CD4-positive, alpha-beta memory T cell (primary cell): ENCODE data around the gene B3GNT5. TPM values are rescaled to one million over a fixed set of nuclear protein-coding genes. Genes with fewer than 3 reads are reported as not detected.

ENCODE experiments used
- CTCF ChIA-PET: fragments of 350-600 bp; sonication (Branson Sonifier 250); formaldehyde crosslinking; loops from one replicate; lab custom pipeline; 2021; ENCODE audit warnings: inconsistent platforms; ENCODE audit not compliant: partially characterized antibody; lab: Charles Lee
- POLR2A ChIA-PET: fragments of 350-600 bp; sonication (Branson Sonifier 250); formaldehyde crosslinking; loops from one replicate; lab custom pipeline; 2021; ENCODE audit not compliant: partially characterized antibody; lab: Charles Lee
- DNase-seq, 5 donors: peaks; one replicate each; pipeline versions ENCODE4 v3.0.0 to v3.0.0-alpha.2; 2020 to 2022; ENCODE audit warnings: mixed read lengths in 1 of 5
- H3K27ac ChIP-seq: one replicate; pipeline ENCODE4 v1.7.0; 2013; ENCODE audit warnings: low read depth, low read length
- H3K27me3 ChIP-seq: 2 replicates; pipeline ENCODE4 v1.7.0; 2013; ENCODE audit warnings: mild to moderate bottlenecking, low read length, moderate library complexity; ENCODE audit not compliant: insufficient read depth
- H3K36me3 ChIP-seq: 2 replicates; pipeline ENCODE4 v1.7.0; 2013; ENCODE audit warnings: mild to moderate bottlenecking, low read length, moderate library complexity; ENCODE audit not compliant: insufficient read depth
- H3K4me1 ChIP-seq: 2 replicates; pipeline ENCODE4 v1.7.0; 2013; ENCODE audit warnings: mild to moderate bottlenecking, low read length, moderate library complexity; ENCODE audit not compliant: insufficient read depth
- H3K4me3 ChIP-seq, 2 donors: one replicate each; pipeline ENCODE4 v1.7.0; 2013; ENCODE audit warnings: low read length in 2 of 2, mild to moderate bottlenecking in 1 of 2
- H3K9me3 ChIP-seq, 2 donors: one replicate each; pipeline ENCODE4 v1.7.0; 2013; ENCODE audit warnings: low read length in 2 of 2, control low read depth in 1 of 2; ENCODE audit not compliant: control insufficient read depth in 1 of 2
- H3K27ac Mint-ChIP-seq, 7 donors: one replicate each; pipeline ENCODE4 v1.8.0; 2020 to 2021; ENCODE audit warnings: mixed read lengths in 7 of 7, mild to moderate bottlenecking in 6 of 7, inconsistent platforms in 3 of 7, moderate library complexity in 3 of 7
- H3K27me3 Mint-ChIP-seq, 2 donors: one replicate each; pipeline ENCODE4 v1.8.0; 2020 to 2021; ENCODE audit warnings: mixed read lengths in 2 of 2
- H3K36me3 Mint-ChIP-seq, 2 donors: one replicate each; pipeline ENCODE4 v1.8.0; 2020 to 2021; ENCODE audit warnings: mixed read lengths in 2 of 2, inconsistent platforms in 1 of 2, mild to moderate bottlenecking in 1 of 2
- H3K4me1 Mint-ChIP-seq, 4 donors: one replicate each; pipeline ENCODE4 v1.8.0; 2020 to 2021; ENCODE audit warnings: mixed read lengths in 4 of 4, mild to moderate bottlenecking in 1 of 4
- H3K4me3 Mint-ChIP-seq, 8 donors: one replicate each; pipeline ENCODE4 v1.8.0; 2020 to 2021; ENCODE audit warnings: mixed read lengths in 8 of 8, mild to moderate bottlenecking in 7 of 8, moderate library complexity in 6 of 8, inconsistent platforms in 3 of 8
- H3K9me3 Mint-ChIP-seq, 8 donors: one replicate each; pipeline ENCODE4 v1.8.0; 2020 to 2021; ENCODE audit warnings: mixed read lengths in 8 of 8, mild to moderate bottlenecking in 5 of 8, inconsistent platforms in 3 of 8, moderate library complexity in 1 of 8
- intact Hi-C: fragments of 100-400 bp; cut with micrococcal nuclease; formaldehyde crosslinking; loops from one replicate; pipeline ENCODE4 v1.15.1; 2023
- polyA plus RNA-seq, 2 donors: library from polyadenylated mRNA; unstranded; fragments of 300-500 nt; fragmentation: Illumina TruSeq; gene quantifications; one replicate each; pipeline ENCODE4 v1.2.3, GENCODE V29; 2021
- total RNA-seq, 2 experiments: library from RNA; stranded (reverse); gene quantifications; one replicate each; pipeline ENCODE4 v1.2.3, GENCODE V29; 2021

Gene B3GNT5
- total and polyA plus RNA-seq, 4 experiments from 2014 or later: 0.08 to 0.53 (median 0.33) TPM

DNA sequence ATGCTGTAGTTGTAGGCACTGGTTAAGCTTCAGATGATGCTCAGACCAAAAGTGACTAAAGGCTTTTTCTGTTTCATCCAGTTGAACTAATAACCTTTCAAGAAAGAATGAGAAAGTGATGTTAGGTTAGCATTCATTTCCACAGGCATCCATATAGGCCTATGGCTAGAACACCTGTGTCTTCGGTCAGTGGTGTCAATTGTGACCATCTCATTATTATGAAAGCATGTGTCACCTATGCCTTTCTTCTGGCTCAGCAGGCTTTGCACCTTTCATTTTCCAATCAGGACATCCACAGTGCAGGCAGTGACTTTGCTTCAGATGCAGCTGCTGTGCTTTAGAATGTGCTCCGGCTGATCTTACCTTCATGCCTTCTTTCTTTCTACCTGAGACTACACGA lies 57.9 kb downstream of the B3GNT5 start:
- Mint-ChIP-seq H3K27ac (no peak overlapping the region), H3K9me3 (no peaks in the 10 kb centered on the region), H3K36me3 (peaks cover 19 to 38% of the 10 kb centered on the region in 2 donors), H3K4me1 (no peaks in the 10 kb centered on the region), H3K27me3 (no peaks in the 10 kb centered on the region), H3K4me3 (no peak overlapping the region)
- POLR2A ChIA-PET: no interaction called here
- no peaks in the 10 kb centered on the region for H3K27me3 ChIP-seq
- no peak for DNase-seq
- H3K27ac ChIP-seq: no peak overlapping the region
- H3K36me3 ChIP-seq: no peaks in the 10 kb centered on the region
- H3K4me1 ChIP-seq: no peaks in the 10 kb centered on the region
- intact Hi-C loops: no loop called here
- H3K4me3 ChIP-seq: no peak overlapping the region
- H3K9me3 ChIP-seq: no peaks in the 10 kb centered on the region
- CTCF ChIA-PET: no interaction called here

DNA sequence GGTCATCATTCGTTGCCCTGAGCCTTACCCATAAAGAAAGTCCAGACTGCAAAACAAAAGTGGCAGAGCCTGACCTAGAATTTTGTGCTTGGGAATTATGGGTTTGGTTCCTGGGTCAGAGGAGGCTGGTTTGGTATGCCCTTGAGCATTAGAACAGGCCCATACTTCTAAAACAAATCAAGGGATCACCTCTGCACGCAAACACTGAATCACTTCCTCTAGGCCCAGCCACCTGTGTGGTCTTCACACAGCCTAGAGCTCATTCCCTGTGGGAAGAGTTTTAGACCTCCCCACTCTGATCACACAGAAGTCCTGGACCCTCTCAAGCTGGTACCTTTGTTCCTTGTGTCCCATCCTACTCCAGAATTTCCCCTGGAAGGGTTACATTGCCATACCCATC lies 59.4 kb downstream of the B3GNT5 start:
- H3K4me1 ChIP-seq: no peaks in the 10 kb centered on the region
- no peak for DNase-seq
- no peaks in the 10 kb centered on the region for H3K9me3 ChIP-seq
- intact Hi-C loops: no loop called here
- H3K27me3 ChIP-seq: no peaks in the 10 kb centered on the region
- ChIA-PET POLR2A (no interaction called here), CTCF (no interaction called here)
- H3K4me3 Mint-ChIP-seq: no peak overlapping the region
- H3K9me3 Mint-ChIP-seq: no peaks in the 10 kb centered on the region
- H3K27me3 Mint-ChIP-seq: no peaks in the 10 kb centered on the region
- no peak overlapping the region for H3K27ac ChIP-seq
- no peaks in the 10 kb centered on the region for H3K4me1 Mint-ChIP-seq
- peak overlapping the region in 1 of 7 donors; percentile 55 for H3K27ac Mint-ChIP-seq
- H3K36me3 ChIP-seq: no peaks in the 10 kb centered on the region
- H3K36me3 Mint-ChIP-seq: peaks cover 19 to 38% of the 10 kb centered on the region in 2 donors
- H3K4me3 ChIP-seq: no peak overlapping the region

GRCh38 chr3:183313351-183313750 lies 60.3 kb downstream of the B3GNT5 start:
- no peak overlapping the region for H3K27ac Mint-ChIP-seq
- DNase-seq: no peak
- H3K9me3 Mint-ChIP-seq: no peaks in the 10 kb centered on the region
- Histone ChIP-seq H3K27ac (no peak overlapping the region), H3K4me1 (no peaks in the 10 kb centered on the region), H3K36me3 (no peaks in the 10 kb centered on the region), H3K27me3 (no peaks in the 10 kb centered on the region), H3K9me3 (no peaks in the 10 kb centered on the region), H3K4me3 (no peak overlapping the region)
- no peaks in the 10 kb centered on the region for H3K27me3 Mint-ChIP-seq
- ChIA-PET POLR2A (no interaction called here), CTCF (no interaction called here)
- no peak overlapping the region for H3K4me3 Mint-ChIP-seq
- H3K4me1 Mint-ChIP-seq: no peaks in the 10 kb centered on the region
- intact Hi-C loops: no loop called here
- H3K36me3 Mint-ChIP-seq: peaks cover 19 to 45% of the 10 kb centered on the region in 2 donors

GRCh38 chr3:183313764-183314163 lies 60.7 kb downstream of the B3GNT5 start:
- peaks cover 19 to 45% of the 10 kb centered on the region in 2 donors for H3K36me3 Mint-ChIP-seq
- DNase-seq: no peak
- no peaks in the 10 kb centered on the region for H3K36me3 ChIP-seq
- no peaks in the 10 kb centered on the region for H3K9me3 ChIP-seq
- no peak overlapping the region for H3K4me3 Mint-ChIP-seq
- no peaks in the 10 kb centered on the region for H3K9me3 Mint-ChIP-seq
- no peak overlapping the region for H3K27ac Mint-ChIP-seq
- ChIA-PET CTCF (no interaction called here), POLR2A (no interaction called here)
- H3K4me3 ChIP-seq: no peak overlapping the region
- no peak overlapping the region for H3K27ac ChIP-seq
- peaks cover 2% of the 10 kb centered on the region for H3K4me1 ChIP-seq
- H3K27me3 Mint-ChIP-seq: no peaks in the 10 kb centered on the region
- no peaks in the 10 kb centered on the region for H3K27me3 ChIP-seq
- intact Hi-C loops: no loop called here
- peaks cover 0 to under 1% (median under 1%) of the 10 kb centered on the region in 4 donors for H3K4me1 Mint-ChIP-seq

DNA sequence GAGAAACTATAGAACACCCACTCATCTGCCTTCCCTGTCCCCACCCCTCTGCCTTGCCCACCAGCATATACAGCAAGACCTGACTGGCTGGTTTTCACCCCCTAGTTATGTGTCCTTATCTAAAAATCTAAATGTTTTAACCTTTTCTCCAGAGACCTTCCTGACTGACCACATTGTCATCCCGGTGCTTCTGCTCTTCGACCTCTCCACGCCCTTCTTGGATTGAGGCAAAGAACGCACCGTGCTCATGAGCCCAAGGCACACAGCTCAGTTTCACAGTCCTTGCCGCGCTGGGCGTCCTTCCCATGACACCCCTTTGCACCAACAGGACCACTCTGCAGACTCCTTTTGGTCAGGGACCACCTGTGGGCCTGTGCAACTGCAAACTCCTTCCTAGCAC lies 62.7 kb downstream of the B3GNT5 start:
- H3K27ac Mint-ChIP-seq: peak overlapping the region in 1 of 7 donors; percentile 24
- H3K9me3 Mint-ChIP-seq: no peaks in the 10 kb centered on the region
- peaks cover 7% of the 10 kb centered on the region for H3K4me1 ChIP-seq
- no peak for DNase-seq
- H3K36me3 Mint-ChIP-seq: peaks cover 15 to 37% of the 10 kb centered on the region in 2 donors
- H3K36me3 ChIP-seq: no peaks in the 10 kb centered on the region
- no peak overlapping the region for H3K27ac ChIP-seq
- CTCF ChIA-PET: no interaction called here
- H3K4me3 Mint-ChIP-seq: no peak overlapping the region
- H3K27me3 Mint-ChIP-seq: no peaks in the 10 kb centered on the region
- peaks cover 6 to 12% (median 10%) of the 10 kb centered on the region in 4 donors for H3K4me1 Mint-ChIP-seq
- H3K27me3 ChIP-seq: no peaks in the 10 kb centered on the region
- no peak overlapping the region for H3K4me3 ChIP-seq
- H3K9me3 ChIP-seq: no peaks in the 10 kb centered on the region
- intact Hi-C loops: no loop called here
- POLR2A ChIA-PET: interaction anchor here (1.0 kb wide), 1 partner anchor 30 kb away, joined by 3 read pairs; no protein-coding TSS in a partner anchor

DNA sequence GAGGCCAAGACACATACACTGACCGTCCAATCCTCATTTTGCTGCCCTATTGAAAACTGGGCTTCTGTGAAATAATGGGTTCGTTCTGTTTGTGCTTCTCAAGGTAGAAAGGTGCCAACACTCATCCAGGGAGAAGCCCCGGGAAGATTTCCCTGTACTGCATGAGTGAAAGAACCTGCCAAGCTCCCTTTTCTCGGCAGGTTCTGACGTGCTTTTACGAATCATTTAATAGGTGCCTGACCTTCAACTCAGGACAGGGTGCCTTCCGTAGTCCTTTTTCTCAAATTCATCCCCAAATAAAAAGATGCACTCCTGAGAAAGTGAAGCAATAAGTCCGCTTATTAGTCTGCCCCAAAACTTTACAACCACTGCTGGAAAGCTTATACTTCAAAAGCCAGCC lies 64.2 kb downstream of the B3GNT5 start:
- no peaks in the 10 kb centered on the region for H3K9me3 Mint-ChIP-seq

DNA sequence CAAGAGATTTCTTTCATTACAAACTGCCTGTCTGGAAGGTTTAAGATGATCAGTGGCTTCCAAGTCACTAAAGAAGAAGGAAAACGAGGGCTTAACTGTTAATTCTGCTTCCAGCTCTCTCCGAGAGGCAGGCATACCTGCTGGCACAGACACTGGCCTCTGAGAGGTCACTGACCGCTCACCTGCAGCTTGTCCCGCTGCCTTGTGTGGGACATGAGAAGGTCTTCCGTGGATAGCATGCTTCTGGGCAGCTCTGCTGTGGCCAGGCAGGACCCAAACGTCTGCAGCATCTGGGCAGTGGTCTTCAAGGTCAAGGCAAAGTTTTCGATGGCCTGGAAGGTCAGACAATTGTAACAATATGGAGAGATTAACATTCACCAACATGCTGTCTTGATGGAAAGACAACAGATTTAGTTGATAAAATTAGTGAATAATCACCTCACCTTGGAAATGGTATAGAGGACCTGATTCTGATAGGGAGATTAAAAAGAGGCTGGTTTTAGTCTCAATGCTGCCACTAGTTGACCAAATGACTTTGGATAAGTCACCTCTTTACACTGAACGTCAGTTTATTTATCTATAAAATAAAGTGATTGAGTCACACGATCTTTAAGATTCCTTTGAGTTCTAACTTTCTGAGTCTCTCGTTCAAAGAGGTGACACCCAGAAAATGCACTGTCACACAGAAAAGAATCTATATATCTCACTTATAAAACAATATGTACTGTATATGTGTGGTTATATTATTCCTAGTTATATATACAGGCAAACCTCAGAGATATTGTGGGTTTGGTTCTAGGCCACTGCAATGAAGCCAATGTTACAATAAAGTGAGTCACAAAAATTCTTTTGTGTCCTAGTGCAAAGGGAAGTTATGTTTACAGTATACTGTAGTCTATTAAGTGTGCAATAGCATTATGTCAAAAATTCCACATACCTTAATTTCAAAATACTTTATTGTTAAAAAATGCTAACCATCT lies 65.1 kb downstream of the B3GNT5 start:
- DNase-seq: no peak
- intact Hi-C loops: no loop called here
- Histone ChIP-seq H3K9me3 (no peaks in the 10 kb centered on the region), H3K27ac (no peak overlapping the region), H3K27me3 (no peaks in the 10 kb centered on the region), H3K4me1 (peaks cover 7% of the 10 kb centered on the region), H3K36me3 (no peaks in the 10 kb centered on the region), H3K4me3 (no peak overlapping the region)
- POLR2A ChIA-PET: no interaction called here
- Mint-ChIP-seq H3K36me3 (peaks cover 3 to 32% of the 10 kb centered on the region in 2 donors), H3K4me1 (peaks cover 6 to 13% (median 10%) of the 10 kb centered on the region in 4 donors), H3K27ac (peak overlapping the region in 1 of 7 donors; percentile 72), H3K27me3 (no peaks in the 10 kb centered on the region), H3K9me3 (no peaks in the 10 kb centered on the region), H3K4me3 (no peak overlapping the region)
- CTCF ChIA-PET: no interaction called here

More for the DNA sequence above, 64.2 kb downstream of the B3GNT5 start:
- intact Hi-C loops: no loop called here
- H3K27ac Mint-ChIP-seq: no peak overlapping the region
- H3K27me3 Mint-ChIP-seq: no peaks in the 10 kb centered on the region
- H3K27me3 ChIP-seq: no peaks in the 10 kb centered on the region
- no peak overlapping the region for H3K4me3 Mint-ChIP-seq
- no peaks in the 10 kb centered on the region for H3K9me3 ChIP-seq
- CTCF ChIA-PET: no interaction called here
- peaks cover 6 to 13% (median 10%) of the 10 kb centered on the region in 4 donors for H3K4me1 Mint-ChIP-seq
- H3K36me3 ChIP-seq: no peaks in the 10 kb centered on the region
- no peak overlapping the region for H3K27ac ChIP-seq
- no peak overlapping the region for H3K4me3 ChIP-seq
- H3K4me1 ChIP-seq: peaks cover 7% of the 10 kb centered on the region
- POLR2A ChIA-PET: no interaction called here
- DNase-seq: no peak
- H3K36me3 Mint-ChIP-seq: peaks cover 3 to 29% of the 10 kb centered on the region in 2 donors
